ENCODE data around the gene TMEM19. TPM values are rescaled to one million over a fixed set of nuclear protein-coding genes. Genes with fewer than 3 reads are reported as not detected.

TMEM19 gene
- total and polyA plus RNA-seq, 11 donors = 8.8 to 39.5 (median 28.4) TPM

GRCh38 chr12:71718611-71719010, 32.7 kb downstream of the TMEM19 start:
- TF ChIP-seq POLR2A (IDR thresholded peaks at IDR 0.05) (no peak), CTCF (IDR thresholded peaks at IDR 0.05) (no peak)
- H3K4me1 ChIP-seq = no peaks in the 10 kb centered on the region
- ATAC-seq = no peak
- intact Hi-C loops (cut with DNase I) = no loop called here
- H3K36me3 ChIP-seq = no peaks in the 10 kb centered on the region
- no peak overlapping the region for H3K27ac ChIP-seq
- H3K27me3 ChIP-seq = no peaks in the 10 kb centered on the region
- no peak overlapping the region for H3K4me3 ChIP-seq
- peaks cover 0 to 23% (median 0%) of the 10 kb centered on the region in 12 donors for H3K9me3 ChIP-seq
- no peak for DNase-seq

- ATAC-seq (no peak), DNase-seq (no peak)
- TF ChIP-seq CTCF (IDR thresholded peaks at IDR 0.05) = no peak
- TF ChIP-seq POLR2A (IDR thresholded peaks at IDR 0.05) = no peak
- 88 to 94% (median 89%) methylated on average over 5 of the region's 5 CpGs for WGBS, 4 donors
- intact Hi-C loops (cut with DNase I) = no loop called here
- H3K36me3 ChIP-seq = no peaks in the 10 kb centered on the region
- peaks cover 0 to 15% (median 0%) of the 10 kb centered on the region in 12 donors for H3K9me3 ChIP-seq
- H3K27ac ChIP-seq = no peak overlapping the region
- no peak overlapping the region for H3K4me3 ChIP-seq
- H3K4me1 ChIP-seq = no peaks in the 10 kb centered on the region
- no peaks in the 10 kb centered on the region for H3K27me3 ChIP-seq
Observed at GRCh38 chr12:71719647-71720370, 33.9 kb downstream of the TMEM19 start.

GRCh38 chr12:71721783-71722505, 36.1 kb downstream of the TMEM19 start:
- no peak overlapping the region for H3K4me3 ChIP-seq
- DNase-seq = no peak
- H3K4me1 ChIP-seq = no peaks in the 10 kb centered on the region
- no peak overlapping the region for H3K27ac ChIP-seq
- ATAC-seq = peak; percentile 62 to 89 (median 76)
- H3K27me3 ChIP-seq = no peaks in the 10 kb centered on the region
- TF ChIP-seq POLR2A (IDR thresholded peaks at IDR 0.05) (no peak), CTCF (IDR thresholded peaks at IDR 0.05) (no peak)
- intact Hi-C loops (cut with DNase I) = no loop called here
- no peaks in the 10 kb centered on the region for H3K36me3 ChIP-seq
- peaks cover 0 to 9% (median 0%) of the 10 kb centered on the region in 12 donors for H3K9me3 ChIP-seq
- WGBS, 4 donors = 75 to 92% (median 85%) methylated on average over 4 of the region's 4 CpGs

- Histone ChIP-seq H3K36me3 (no peaks in the 10 kb centered on the region), H3K27ac (no peak overlapping the region), H3K27me3 (no peaks in the 10 kb centered on the region), H3K4me1 (no peaks in the 10 kb centered on the region), H3K4me3 (no peak overlapping the region), H3K9me3 (peaks cover 0 to 9% (median 0%) of the 10 kb centered on the region in 12 donors)
- WGBS, 4 donors = 74 to 80% (median 78%) methylated on average over 3 of the region's 3 CpGs
- intact Hi-C loops (cut with DNase I) = no loop called here
- no peak for ATAC-seq
- DNase-seq = no peak
- no peak for TF ChIP-seq POLR2A (IDR thresholded peaks at IDR 0.05)
- no peak for TF ChIP-seq CTCF (IDR thresholded peaks at IDR 0.05)
Observed at GRCh38 chr12:71725011-71725410, 39.1 kb downstream of the TMEM19 start.
